OCI-LY3 (cell line): ENCODE results near the gene GIN1.

ENCODE experiments used
- EZH2phosphoT487 ChIP-seq: fragments of 200-600 bp; shearing (Covaris generic); IDR thresholded peaks from 2 replicates; pipeline ENCODE4 v1.6.1; 2018; ENCODE audit warnings: antibody characterized with exemption, mixed run types, low read depth
- TF ChIP-seq, protein P1 (sequence below): fragments of 200-600, 300-600 bp; sonication (generic); IDR thresholded peaks from 2 replicates; pipeline ENCODE4 v1.5.1; 2014; ENCODE audit warnings: antibody characterized with exemption, low read length, low read depth

- TF ChIP-seq, protein P1, sequence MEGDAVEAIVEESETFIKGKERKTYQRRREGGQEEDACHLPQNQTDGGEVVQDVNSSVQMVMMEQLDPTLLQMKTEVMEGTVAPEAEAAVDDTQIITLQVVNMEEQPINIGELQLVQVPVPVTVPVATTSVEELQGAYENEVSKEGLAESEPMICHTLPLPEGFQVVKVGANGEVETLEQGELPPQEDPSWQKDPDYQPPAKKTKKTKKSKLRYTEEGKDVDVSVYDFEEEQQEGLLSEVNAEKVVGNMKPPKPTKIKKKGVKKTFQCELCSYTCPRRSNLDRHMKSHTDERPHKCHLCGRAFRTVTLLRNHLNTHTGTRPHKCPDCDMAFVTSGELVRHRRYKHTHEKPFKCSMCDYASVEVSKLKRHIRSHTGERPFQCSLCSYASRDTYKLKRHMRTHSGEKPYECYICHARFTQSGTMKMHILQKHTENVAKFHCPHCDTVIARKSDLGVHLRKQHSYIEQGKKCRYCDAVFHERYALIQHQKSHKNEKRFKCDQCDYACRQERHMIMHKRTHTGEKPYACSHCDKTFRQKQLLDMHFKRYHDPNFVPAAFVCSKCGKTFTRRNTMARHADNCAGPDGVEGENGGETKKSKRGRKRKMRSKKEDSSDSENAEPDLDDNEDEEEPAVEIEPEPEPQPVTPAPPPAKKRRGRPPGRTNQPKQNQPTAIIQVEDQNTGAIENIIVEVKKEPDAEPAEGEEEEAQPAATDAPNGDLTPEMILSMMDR, result no peak
- TF ChIP-seq EZH2phosphoT487, result no peak
These were observed 5.5 kb downstream of the GIN1 start for GRCh38 chr5:103114440-103114839.
